Effector memory CD4-positive, alpha-beta T cell (primary cell): ENCODE measurements around the gene PXDC1.
"Not testable (repeated sequence)": the region's sequence is repeated elsewhere in the genome, so short reads cannot be mapped to it uniquely, and the experiment has no call there.

Experiments used
- DNase-seq, 3 donors: peaks; one replicate each; pipeline ENCODE4 v3.0.0-alpha.2; 2020
- H3K27ac ChIP-seq: 2 replicates; pipeline ENCODE4 v1.7.0; 2013; ENCODE audit warnings: mild to moderate bottlenecking, low read length, moderate library complexity; ENCODE audit not compliant: insufficient read depth, poor library complexity, severe bottlenecking
- H3K27me3 ChIP-seq: replicated peaks from 2 replicates; pipeline ENCODE4 v1.7.0; 2013; ENCODE audit warnings: mild to moderate bottlenecking, low read length; ENCODE audit not compliant: insufficient read depth, control insufficient read depth, poor library complexity, severe bottlenecking
- H3K36me3 ChIP-seq: 2 replicates; pipeline ENCODE4 v1.7.0; 2013; ENCODE audit warnings: mild to moderate bottlenecking, low read length, moderate library complexity; ENCODE audit not compliant: control insufficient read depth, insufficient read depth
- H3K4me1 ChIP-seq: 2 replicates; pipeline ENCODE4 v1.7.0; 2013; ENCODE audit warnings: low read length, mild to moderate bottlenecking; ENCODE audit not compliant: control insufficient read depth, insufficient read depth, poor library complexity, severe bottlenecking
- H3K4me3 ChIP-seq: 2 replicates; pipeline ENCODE4 v1.7.0; 2013; ENCODE audit warnings: low read length, low read depth, mild to moderate bottlenecking; ENCODE audit not compliant: insufficient read depth, poor library complexity, severe bottlenecking
- H3K9me3 ChIP-seq: 2 replicates; pipeline ENCODE4 v1.7.0; 2013; ENCODE audit warnings: mild to moderate bottlenecking, low read length, moderate library complexity; ENCODE audit not compliant: control insufficient read depth

The PXDC1 gene

DNA sequence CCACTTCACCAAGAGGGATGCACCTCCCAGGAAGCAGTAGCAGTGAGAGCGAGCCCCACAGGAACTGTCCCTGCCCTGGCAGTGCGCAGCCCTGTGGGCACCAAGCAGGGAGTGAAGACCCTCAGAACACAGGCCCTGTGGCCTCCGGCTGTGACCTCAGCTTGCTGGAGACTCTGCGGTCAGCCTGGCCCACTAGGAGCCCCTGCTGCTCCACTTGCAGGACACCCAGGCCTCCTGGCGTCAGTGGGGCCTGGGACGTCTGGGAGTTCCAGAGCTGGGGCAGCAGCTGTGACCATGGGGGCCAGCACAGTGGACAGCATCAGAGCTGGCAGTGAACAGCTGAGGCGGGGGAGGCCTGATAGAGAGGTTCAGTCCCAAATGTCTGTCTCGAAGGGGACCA is 28.3 kb downstream of the PXDC1 start:
- Histone ChIP-seq H3K36me3 (no peaks in the 10 kb centered on the region), H3K4me3 (no peak overlapping the region), H3K27ac (no peak overlapping the region), H3K27me3 (no peaks in the 10 kb centered on the region), H3K9me3 (no peaks in the 10 kb centered on the region), H3K4me1 (no peaks in the 10 kb centered on the region)
- no peak for DNase-seq

DNA sequence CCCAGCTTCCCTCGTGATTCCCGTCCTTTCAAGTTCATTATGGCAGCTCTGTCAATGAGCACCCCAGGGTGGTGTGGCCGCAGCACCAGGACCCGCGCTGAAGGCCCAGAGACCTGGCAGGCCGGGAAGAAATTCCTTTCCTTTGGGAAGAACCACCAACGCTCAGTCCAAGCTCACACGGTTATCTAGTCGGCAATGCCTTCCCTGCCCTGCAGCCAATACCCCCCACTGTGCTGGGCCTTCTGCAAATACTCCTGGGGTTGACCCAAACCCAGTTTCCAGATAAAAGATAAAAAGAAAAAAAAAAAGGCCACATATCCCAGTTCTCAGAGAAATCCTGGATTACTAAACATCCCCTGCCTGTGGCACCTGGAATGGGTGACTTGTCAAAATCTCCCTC is 28.7 kb downstream of the PXDC1 start:
- Histone ChIP-seq H3K36me3 (no peaks in the 10 kb centered on the region), H3K9me3 (no peaks in the 10 kb centered on the region), H3K27me3 (no peaks in the 10 kb centered on the region), H3K4me1 (no peaks in the 10 kb centered on the region), H3K4me3 (no peak overlapping the region), H3K27ac (no peak overlapping the region)
- DNase-seq = no peak

DNA sequence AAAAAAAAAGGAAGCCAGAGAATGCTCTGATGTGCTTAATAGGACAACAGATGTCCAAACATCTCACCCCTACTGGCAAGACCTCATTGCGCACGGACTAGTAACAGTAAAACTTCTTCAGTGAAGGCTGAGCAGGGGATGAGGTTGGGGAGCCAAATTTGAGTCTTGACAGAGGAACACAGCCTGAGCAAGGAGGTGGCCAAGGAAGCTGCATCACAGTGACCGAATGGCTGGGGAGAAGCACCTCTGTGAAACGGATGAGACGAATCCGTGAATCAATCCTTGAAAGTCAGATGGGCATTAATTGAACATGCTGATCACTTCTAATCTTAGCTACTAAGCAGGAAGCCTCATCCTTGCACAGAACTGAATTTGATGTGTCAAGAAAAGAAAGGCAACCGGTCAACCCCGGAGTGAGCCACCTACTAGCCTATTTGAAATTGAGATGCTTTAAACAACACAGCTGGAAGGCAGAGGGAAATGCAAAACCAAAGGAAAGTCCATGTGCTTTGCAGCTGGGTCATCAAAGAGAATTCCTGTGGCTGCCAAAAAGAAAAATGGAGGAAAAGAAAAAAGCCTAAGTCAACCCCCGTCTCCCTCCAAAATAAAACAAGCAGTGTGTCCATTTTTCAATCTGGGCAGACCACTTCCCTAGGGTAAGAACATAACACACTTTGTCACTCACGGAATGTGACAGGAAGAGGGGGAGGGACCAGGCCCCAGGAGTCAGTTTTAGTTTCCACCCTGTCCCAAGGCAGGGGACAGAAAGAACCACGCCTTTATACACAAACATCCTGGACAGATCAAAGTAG is 29.5 kb downstream of the PXDC1 start:
- no peak overlapping the region for H3K4me3 ChIP-seq
- no peaks in the 10 kb centered on the region for H3K9me3 ChIP-seq
- H3K27ac ChIP-seq = no peak overlapping the region
- DNase-seq = no peak
- no peaks in the 10 kb centered on the region for H3K36me3 ChIP-seq
- H3K4me1 ChIP-seq = no peaks in the 10 kb centered on the region
- H3K27me3 ChIP-seq = no peaks in the 10 kb centered on the region

DNA sequence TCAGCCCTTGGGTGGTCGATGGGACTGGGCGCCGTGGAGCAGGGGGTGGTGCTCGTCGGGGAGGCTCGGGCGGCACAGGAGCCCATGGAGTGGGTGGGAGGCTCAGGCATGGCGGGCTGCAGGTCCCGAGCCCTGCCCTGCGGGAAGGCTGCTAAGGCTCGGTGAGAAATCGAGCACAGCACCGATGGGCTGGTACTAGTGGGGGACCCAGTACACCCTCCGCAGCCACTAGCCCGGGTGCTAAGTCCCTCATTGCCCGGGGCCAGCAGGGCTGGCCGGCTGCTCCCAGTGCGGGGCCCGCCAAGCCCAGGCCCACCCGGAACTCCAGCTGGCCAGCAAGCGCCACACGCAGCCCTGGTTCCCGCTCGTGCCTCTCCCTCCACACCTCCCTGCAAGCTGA is 30.7 kb downstream of the PXDC1 start:
- H3K27ac ChIP-seq, H3K36me3 ChIP-seq, H3K9me3 ChIP-seq, DNase-seq, H3K27me3 ChIP-seq, H3K4me3 ChIP-seq, H3K4me1 ChIP-seq: not testable (repeated sequence)

DNA sequence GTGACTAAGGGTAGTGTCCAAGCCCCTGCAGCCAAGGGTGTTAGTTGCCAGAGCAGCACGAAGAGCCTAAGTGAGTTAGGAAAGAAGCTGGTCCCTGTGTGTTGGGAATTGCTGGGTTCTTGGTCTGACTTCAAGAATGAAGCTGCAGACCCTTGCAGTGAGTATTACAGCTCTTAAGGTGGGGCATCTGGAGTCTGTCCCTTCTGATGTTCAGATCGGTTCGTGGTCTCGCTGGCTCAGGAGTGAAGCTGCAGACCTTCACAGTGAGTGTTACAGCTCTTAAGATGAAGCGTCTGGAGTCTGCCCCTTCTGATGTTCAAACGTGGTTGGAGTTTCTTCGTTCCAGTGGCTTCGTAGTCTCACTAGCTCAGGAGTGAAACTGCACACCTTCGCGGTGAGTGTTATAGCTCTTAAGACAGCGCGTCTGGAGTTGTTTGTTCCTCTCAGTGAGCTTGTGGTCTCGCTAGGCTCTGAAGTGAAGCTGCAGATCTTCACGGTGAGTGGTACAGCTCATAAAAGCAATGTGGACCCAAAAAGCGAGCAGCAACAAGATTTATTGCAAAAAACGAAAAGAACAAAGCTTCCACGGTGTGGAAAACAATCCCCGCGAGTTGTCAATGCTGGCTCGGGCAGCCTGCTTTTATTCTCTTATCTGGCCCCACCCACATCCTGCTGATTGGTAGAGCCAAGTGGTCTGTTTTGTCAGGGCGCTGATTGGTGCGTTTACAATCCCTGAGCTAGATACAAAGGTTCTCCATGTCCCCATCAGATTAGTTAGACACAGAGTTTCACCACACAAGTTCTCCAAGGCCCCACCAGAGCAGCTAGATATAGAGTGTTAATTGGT is 31.8 kb downstream of the PXDC1 start:
- no peaks in the 10 kb centered on the region for H3K27me3 ChIP-seq
- no peaks in the 10 kb centered on the region for H3K9me3 ChIP-seq
- H3K27ac ChIP-seq = no peak overlapping the region
- no peak for DNase-seq
- no peaks in the 10 kb centered on the region for H3K36me3 ChIP-seq
- H3K4me1 ChIP-seq = no peaks in the 10 kb centered on the region
- no peak overlapping the region for H3K4me3 ChIP-seq

DNA sequence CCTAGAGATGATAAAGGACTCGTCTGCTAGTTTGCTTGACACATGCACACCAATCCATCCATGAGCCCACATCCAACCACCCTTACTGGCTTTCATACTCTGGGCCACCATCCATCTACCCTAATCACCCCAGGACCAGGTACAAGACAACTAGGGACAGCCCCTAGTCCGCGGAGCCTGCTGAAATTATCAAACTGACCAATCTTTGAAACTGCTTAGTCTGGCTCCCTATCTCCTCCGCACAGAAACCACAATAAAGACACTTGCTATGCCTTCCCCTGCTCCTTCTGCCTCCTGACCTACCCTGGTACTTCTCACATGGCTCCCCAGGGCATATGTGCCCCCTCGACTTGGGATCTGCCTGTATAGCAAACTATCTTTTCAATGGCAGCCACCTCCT is 33.1 kb downstream of the PXDC1 start:
- H3K36me3 ChIP-seq = no peaks in the 10 kb centered on the region
- no peaks in the 10 kb centered on the region for H3K27me3 ChIP-seq
- H3K4me3 ChIP-seq = no peak overlapping the region
- H3K4me1 ChIP-seq = no peaks in the 10 kb centered on the region
- H3K9me3 ChIP-seq = no peaks in the 10 kb centered on the region
- no peak for DNase-seq
- H3K27ac ChIP-seq = no peak overlapping the region

DNA sequence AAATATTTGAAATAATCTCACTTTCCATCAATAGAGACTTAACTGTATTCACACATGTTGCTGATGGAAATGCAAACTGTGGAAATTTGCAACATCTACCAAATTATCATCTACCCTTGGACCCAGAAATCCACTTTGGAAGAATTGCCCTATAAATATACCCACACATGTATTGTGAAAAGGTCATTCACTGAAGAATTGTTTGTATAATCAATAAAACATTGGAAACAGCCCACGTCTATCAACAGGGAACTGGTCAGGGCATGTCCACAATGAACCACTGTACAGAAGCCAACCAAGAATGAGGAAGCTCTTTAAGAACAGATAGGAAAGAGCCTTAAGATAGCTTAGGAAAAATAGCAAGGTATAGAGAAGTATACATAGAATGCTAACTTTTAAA is 36.2 kb downstream of the PXDC1 start:
- Histone ChIP-seq H3K27me3 (no peaks in the 10 kb centered on the region), H3K9me3 (no peaks in the 10 kb centered on the region), H3K4me1 (no peaks in the 10 kb centered on the region), H3K27ac (no peak overlapping the region), H3K4me3 (no peak overlapping the region), H3K36me3 (no peaks in the 10 kb centered on the region)
- no peak for DNase-seq

DNA sequence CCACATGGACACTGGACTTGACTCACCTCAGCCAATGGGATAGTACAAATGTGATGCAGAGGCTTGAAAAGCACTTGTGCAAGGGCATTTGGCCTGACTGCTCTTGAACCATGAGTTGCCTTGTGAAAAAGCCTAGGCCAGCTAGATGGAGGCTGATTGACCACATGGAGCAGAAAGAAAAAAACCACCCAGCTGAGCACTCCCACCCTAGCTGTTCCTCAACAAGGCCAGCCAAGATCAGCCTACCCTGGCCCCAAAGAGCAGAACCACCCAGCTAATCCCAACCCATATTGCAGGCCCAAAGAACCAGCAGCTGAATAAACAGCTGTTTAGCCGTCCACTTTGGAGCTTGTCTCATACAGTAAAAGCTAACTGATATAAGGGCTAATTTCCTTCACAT is 36.7 kb downstream of the PXDC1 start:
- Histone ChIP-seq H3K36me3 (no peaks in the 10 kb centered on the region), H3K4me3 (no peak overlapping the region), H3K9me3 (no peaks in the 10 kb centered on the region), H3K27ac (no peak overlapping the region), H3K27me3 (no peaks in the 10 kb centered on the region), H3K4me1 (no peaks in the 10 kb centered on the region)
- DNase-seq = no peak

DNA sequence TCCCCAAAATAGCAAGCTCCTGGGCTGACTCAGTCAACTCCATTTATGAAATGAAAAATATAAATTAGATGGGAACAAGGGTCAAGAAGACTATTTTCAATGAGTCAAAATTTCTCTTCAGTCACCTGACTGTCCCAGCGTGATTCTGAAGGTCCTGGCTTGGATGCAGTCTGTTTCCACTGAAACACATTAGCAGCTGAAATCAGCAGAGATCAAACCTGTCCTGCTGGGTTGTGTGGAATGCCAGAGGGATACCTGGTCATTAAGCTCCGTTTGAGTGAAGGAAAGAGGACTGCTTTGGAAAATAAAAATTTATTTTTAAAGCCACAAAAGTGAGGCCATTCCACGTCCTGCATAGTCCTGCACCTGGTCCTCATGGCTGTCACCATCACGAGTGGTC is 37.4 kb downstream of the PXDC1 start:
- Histone ChIP-seq H3K27me3 (no peaks in the 10 kb centered on the region), H3K36me3 (no peaks in the 10 kb centered on the region), H3K9me3 (no peaks in the 10 kb centered on the region), H3K4me3 (no peak overlapping the region), H3K27ac (no peak overlapping the region), H3K4me1 (no peaks in the 10 kb centered on the region)
- no peak for DNase-seq
